Measurements from ENCODE around the gene MME. TPM values are rescaled to one million over a fixed set of nuclear protein-coding genes. Genes with fewer than 3 reads are reported as not detected.

Gene MME
- total RNA-seq = 160 TPM

DNA sequence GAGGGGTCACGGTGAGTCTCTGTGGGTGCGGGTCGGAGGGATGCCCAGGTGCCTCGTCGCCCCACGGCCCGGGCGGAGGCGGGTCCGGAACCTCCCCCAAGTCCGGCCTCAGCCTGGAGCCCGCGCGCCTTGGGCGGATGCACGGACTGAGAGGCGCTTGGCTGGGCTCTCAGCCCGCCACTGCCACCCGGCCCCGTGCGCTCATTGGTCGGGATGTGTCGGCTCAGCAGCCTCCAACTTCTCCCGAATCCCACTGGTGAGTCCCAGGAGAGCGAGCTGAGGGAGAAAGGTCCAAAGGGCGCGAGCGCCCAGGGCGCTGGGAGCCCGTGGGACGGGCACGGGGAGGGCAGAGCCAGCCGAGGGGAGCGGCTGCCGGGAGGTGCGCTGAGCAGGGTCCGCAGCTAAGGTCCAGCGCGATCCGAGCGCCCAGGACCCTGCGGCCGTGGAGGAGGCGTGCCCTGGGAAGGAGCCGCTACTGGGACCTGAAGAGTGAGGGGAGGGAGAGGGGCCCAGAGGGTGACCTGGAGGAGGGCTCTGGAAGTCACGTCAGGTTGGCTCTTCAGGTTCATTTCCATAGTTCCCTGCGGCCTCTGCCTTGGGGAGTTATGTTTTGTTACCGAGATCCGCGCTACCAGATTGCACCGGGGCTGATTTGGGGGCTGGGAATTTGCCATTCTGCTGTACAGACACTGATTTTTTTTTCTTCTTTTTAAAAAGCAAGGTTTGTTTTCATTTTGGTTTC, at the start of gene MME:
MME (plus strand) TSS at position 574 of the 742 bp plus-strand sequence. CDS start 3,849 bp downstream, outside the sequence.

Other genes with a start within 250 kb of the MME start
- gene STRIT1, start 213.4 kb downstream of the MME start, total RNA-seq = 2.0 TPM

Data from metanephros (tissue), 1 donor.